Measurements from ENCODE around the gene RNF32. TPM values are rescaled to one million over a fixed set of nuclear protein-coding genes. Genes with fewer than 3 reads are reported as not detected.

RNF32 gene
- total RNA-seq, 4 donors from 2014 or later, result 1.3 to 3.8 (median 2.1) TPM; not detected in 1

DNA sequence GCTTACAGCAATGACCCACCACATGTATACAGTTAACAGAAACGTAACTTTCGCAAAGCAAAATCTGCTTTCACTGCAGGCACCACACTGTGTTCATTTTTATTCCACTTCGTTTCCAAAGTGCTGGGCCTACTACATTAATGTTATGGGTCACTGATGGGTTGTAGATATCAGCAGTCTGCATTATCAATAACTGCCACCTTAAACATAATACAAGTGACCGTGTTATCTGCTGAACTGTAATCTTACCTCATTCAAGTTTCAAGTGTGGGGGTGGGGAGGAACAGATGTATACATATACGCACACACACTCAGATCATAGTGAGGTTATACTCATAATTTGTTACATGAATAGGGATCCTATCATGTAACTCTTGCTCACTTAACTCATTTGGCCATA lies 21.1 kb downstream of the RNF32 start:
- peaks cover 0 to under 1% (median 0%) of the 10 kb centered on the region in 4 donors for H3K4me1 ChIP-seq
- no peaks in the 10 kb centered on the region for H3K9me3 ChIP-seq
- TF ChIP-seq, protein P1, sequence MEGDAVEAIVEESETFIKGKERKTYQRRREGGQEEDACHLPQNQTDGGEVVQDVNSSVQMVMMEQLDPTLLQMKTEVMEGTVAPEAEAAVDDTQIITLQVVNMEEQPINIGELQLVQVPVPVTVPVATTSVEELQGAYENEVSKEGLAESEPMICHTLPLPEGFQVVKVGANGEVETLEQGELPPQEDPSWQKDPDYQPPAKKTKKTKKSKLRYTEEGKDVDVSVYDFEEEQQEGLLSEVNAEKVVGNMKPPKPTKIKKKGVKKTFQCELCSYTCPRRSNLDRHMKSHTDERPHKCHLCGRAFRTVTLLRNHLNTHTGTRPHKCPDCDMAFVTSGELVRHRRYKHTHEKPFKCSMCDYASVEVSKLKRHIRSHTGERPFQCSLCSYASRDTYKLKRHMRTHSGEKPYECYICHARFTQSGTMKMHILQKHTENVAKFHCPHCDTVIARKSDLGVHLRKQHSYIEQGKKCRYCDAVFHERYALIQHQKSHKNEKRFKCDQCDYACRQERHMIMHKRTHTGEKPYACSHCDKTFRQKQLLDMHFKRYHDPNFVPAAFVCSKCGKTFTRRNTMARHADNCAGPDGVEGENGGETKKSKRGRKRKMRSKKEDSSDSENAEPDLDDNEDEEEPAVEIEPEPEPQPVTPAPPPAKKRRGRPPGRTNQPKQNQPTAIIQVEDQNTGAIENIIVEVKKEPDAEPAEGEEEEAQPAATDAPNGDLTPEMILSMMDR (IDR thresholded peaks at IDR 0.05), result no peak
- TF ChIP-seq POLR2A (IDR thresholded peaks at IDR 0.05), result no peak
- H3K36me3 ChIP-seq, result no peaks in the 10 kb centered on the region
- no peak for DNase-seq
- no peak overlapping the region for H3K4me3 ChIP-seq
- H3K27me3 ChIP-seq, result no peaks in the 10 kb centered on the region
- H3K27ac ChIP-seq, result no peak overlapping the region

DNA sequence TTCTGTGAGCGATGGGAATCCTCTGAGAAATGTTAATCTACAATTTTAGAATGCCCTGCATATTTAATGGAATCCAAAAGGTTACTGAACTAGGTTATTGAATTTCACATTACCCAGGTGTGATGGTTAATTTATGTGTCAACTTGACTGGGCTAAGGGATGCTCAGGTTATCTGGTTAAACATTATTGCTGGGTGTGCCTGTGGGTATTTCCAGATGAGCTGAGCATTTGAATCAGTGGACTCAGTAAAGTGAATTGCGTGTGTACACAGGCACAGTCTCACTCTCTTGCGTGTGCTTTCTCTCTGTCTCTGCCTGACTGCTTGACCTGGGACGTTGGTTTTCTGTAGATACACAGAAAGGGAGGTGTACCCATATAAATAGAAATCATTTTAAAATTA lies 21.7 kb downstream of the RNF32 start:
- H3K9me3 ChIP-seq, result no peaks in the 10 kb centered on the region
- no peak overlapping the region for H3K4me3 ChIP-seq
- H3K36me3 ChIP-seq, result no peaks in the 10 kb centered on the region
- H3K4me1 ChIP-seq, result peaks cover 0 to 6% (median 0%) of the 10 kb centered on the region in 4 donors
- H3K27ac ChIP-seq, result no peak overlapping the region
- TF ChIP-seq POLR2A (IDR thresholded peaks at IDR 0.05), result no peak
- TF ChIP-seq, protein P1 (IDR thresholded peaks at IDR 0.05), result no peak
- no peak for DNase-seq
- no peaks in the 10 kb centered on the region for H3K27me3 ChIP-seq

DNA sequence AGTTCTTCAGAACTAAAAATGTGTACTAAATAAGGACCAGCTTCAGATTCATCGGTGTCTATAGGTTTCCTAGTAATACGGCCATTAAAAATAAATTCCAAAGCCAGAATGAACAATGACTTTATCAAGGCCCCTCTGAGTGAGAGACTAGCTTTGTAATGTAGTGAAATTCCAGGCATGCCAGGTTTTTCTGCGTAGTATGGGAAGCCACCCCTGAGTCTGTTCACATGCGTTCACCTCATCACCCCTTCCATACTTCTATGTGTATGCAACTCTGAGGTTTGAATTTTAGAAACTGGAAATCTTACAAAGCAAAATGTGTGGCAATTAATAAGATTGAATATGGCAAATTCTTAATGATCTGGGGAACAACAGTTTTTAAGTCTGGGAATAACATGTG lies 24.5 kb downstream of the RNF32 start:
- Histone ChIP-seq H3K4me3 (no peak overlapping the region), H3K27me3 (no peaks in the 10 kb centered on the region), H3K4me1 (peaks cover 0 to 6% (median 0%) of the 10 kb centered on the region in 4 donors), H3K27ac (no peak overlapping the region), H3K9me3 (no peaks in the 10 kb centered on the region), H3K36me3 (no peaks in the 10 kb centered on the region)
- DNase-seq, result no peak
- TF ChIP-seq, protein P1 (IDR thresholded peaks at IDR 0.05), result no peak
- TF ChIP-seq POLR2A (IDR thresholded peaks at IDR 0.05), result no peak

DNA sequence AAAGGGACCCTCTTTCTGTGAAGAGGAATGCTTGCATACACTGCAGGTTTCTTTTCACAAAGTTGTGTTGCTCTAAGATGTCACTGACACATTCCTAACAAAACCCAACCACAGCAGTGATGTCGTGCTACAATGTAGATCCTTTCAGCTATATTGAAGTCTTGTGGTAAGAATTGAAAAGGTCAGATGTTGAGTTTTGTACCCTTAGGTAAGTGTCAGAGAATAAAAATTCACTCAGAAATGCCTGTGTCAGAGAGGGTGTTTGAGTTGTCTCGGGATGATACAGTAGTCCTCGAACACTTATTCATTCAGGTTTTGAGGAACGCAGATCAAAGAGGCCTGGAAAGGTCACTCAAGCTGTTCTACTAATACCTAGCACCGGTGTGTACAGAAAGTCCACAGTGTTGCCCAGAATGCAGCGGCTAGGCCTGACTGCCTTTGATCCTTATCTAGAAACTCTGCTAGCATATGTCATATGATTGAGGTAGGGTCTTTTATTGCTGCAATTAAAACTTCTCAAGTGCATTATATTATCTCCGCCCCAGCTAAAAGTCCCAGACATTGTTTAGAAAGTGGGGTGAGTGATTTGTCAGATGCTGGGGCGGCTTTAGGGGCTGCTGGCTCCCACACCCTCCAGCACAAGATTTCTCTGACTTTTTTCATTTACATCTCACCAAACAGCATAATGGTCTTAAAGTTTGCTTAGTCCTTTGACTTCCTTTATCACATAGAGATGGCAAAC lies 26.0 kb downstream of the RNF32 start:
- TF ChIP-seq, protein P1 (IDR thresholded peaks at IDR 0.05), result no peak
- TF ChIP-seq POLR2A (IDR thresholded peaks at IDR 0.05), result no peak
- H3K36me3 ChIP-seq, result no peaks in the 10 kb centered on the region
- no peak overlapping the region for H3K4me3 ChIP-seq
- no peak for DNase-seq
- H3K27ac ChIP-seq, result peak overlapping the region in 1 of 4 donors; percentile 10
- no peaks in the 10 kb centered on the region for H3K9me3 ChIP-seq
- no peaks in the 10 kb centered on the region for H3K27me3 ChIP-seq
- H3K4me1 ChIP-seq, result peaks cover 0 to 6% (median 0%) of the 10 kb centered on the region in 4 donors

DNA sequence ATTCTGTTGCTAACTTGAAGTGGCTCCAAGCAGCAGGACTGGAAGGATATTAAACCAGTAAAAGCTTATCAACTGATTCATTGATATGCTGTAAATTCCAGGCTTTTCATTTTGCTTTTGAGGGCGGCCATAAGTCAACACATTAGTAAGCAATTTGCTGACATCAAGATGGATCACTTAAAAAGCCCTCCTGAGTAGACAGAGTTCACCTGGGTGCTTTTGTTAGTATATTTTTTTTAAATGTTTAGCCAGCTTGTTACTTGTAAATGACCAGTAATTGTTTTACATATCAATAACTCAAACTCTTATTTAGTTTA lies 26.5 kb downstream of the RNF32 start:
- no peak overlapping the region for H3K27ac ChIP-seq
- H3K27me3 ChIP-seq, result no peaks in the 10 kb centered on the region
- TF ChIP-seq POLR2A (IDR thresholded peaks at IDR 0.05), result no peak
- TF ChIP-seq, protein P1 (IDR thresholded peaks at IDR 0.05), result no peak
- no peak overlapping the region for H3K4me3 ChIP-seq
- no peak for DNase-seq
- H3K4me1 ChIP-seq, result peaks cover 0 to 6% (median 0%) of the 10 kb centered on the region in 4 donors
- no peaks in the 10 kb centered on the region for H3K36me3 ChIP-seq
- H3K9me3 ChIP-seq, result no peaks in the 10 kb centered on the region

Data from Peyer's patch (tissue), 4 donors.